Colonic mucosa (tissue), 4 donors: ENCODE data around the gene WDR90. TPM values are rescaled to one million over a fixed set of nuclear protein-coding genes. Genes with fewer than 3 reads are reported as not detected.

Experiments used
- DNase-seq: peaks from one replicate; pipeline ENCODE4 v3.0.0-alpha.2; 2020
- H3K27ac ChIP-seq: fragments of 200-600 bp; one replicate; pipeline ENCODE4 v1.8.0; 2021
- H3K27me3 ChIP-seq: fragments of 200-600 bp; one replicate; pipeline ENCODE4 v1.8.0; 2021
- H3K36me3 ChIP-seq: fragments of 200-600 bp; one replicate; pipeline ENCODE4 v1.8.0; 2021
- H3K4me1 ChIP-seq: fragments of 200-600 bp; one replicate; pipeline ENCODE4 v1.8.0; 2021; ENCODE audit warnings: mild to moderate bottlenecking
- H3K4me3 ChIP-seq: fragments of 200-600 bp; one replicate; pipeline ENCODE4 v1.8.0; 2021
- H3K9ac ChIP-seq, 2 donors: one replicate each; pipeline ENCODE4 v1.7.0; 2013; ENCODE audit warnings: control low read depth in 2 of 2, low read depth in 2 of 2, low read length in 2 of 2
- H3K9me3 ChIP-seq: fragments of 200-600 bp; one replicate; pipeline ENCODE4 v1.8.0; 2021
- CTCF ChIP-seq: fragments of 200-600 bp; IDR thresholded peaks from one replicate; pipeline ENCODE4 v1.8.0; 2022; ENCODE audit warnings: antibody characterized with exemption, mild to moderate bottlenecking
- intact Hi-C: fragments of 100-400 bp; cut with DNase I; formaldehyde crosslinking; loops from one replicate; pipeline ENCODE4 v1.14.1; 2022
- total RNA-seq, 2 donors: library from RNA; stranded (reverse); fragmentation: NEBNext Ultra II Directional in 1 of 2; extraction: Animal tissue kit (Norgen Biotek cat#: 25700) in 1 of 2; gene quantifications; one replicate each; pipeline ENCODE4 v1.2.1, GENCODE V29; 2021
- donor health status: healthy.
- donor health status: DM: no; HTN: no; CAD: no.
- donor health status: DM: no; HTN: no; CAD: no.

The WDR90 gene
- total RNA-seq, 2 donors from 2014 or later, result 25.1 to 122 TPM

GRCh38 chr16:681746-682427 is 32.7 kb downstream of the WDR90 start:
- Histone ChIP-seq H3K27me3 (no peaks in the 10 kb centered on the region), H3K9me3 (no peaks in the 10 kb centered on the region), H3K4me3 (no peak overlapping the region), H3K36me3 (peaks cover 6% of the 10 kb centered on the region), H3K4me1 (peaks cover 36% of the 10 kb centered on the region), H3K9ac (peak overlapping the region in 1 of 2 donors; percentile 85), H3K27ac (no peak overlapping the region)
- no peak for DNase-seq
- no peak for TF ChIP-seq CTCF
- intact Hi-C loops, result no loop called here

GRCh38 chr16:682493-683395 is 33.6 kb downstream of the WDR90 start:
- H3K9me3 ChIP-seq, result no peaks in the 10 kb centered on the region
- intact Hi-C loops, result no loop called here
- H3K27me3 ChIP-seq, result no peaks in the 10 kb centered on the region
- peak overlapping the region in 1 of 2 donors; percentile 78 for H3K9ac ChIP-seq
- H3K36me3 ChIP-seq, result peaks cover 6% of the 10 kb centered on the region
- TF ChIP-seq CTCF, result no peak
- no peak for DNase-seq
- no peak overlapping the region for H3K4me3 ChIP-seq
- H3K27ac ChIP-seq, result no peak overlapping the region
- peaks cover 36% of the 10 kb centered on the region for H3K4me1 ChIP-seq

GRCh38 chr16:683396-684070 is 34.4 kb downstream of the WDR90 start:
- DNase-seq, result no peak
- peak overlapping the region; percentile 60 for H3K27ac ChIP-seq
- intact Hi-C loops, result no loop called here
- peaks cover 6% of the 10 kb centered on the region for H3K36me3 ChIP-seq
- H3K27me3 ChIP-seq, result no peaks in the 10 kb centered on the region
- peaks cover 36% of the 10 kb centered on the region for H3K4me1 ChIP-seq
- peak overlapping the region; percentile 63 for H3K4me3 ChIP-seq
- no peak for TF ChIP-seq CTCF
- peak overlapping the region; percentile 78 to 90 for H3K9ac ChIP-seq
- no peaks in the 10 kb centered on the region for H3K9me3 ChIP-seq

- peak; percentile 97 for DNase-seq
- H3K9ac ChIP-seq, result peak within 1 kb of the TSS; percentile 78 to 90
Measured at GRCh38 chr16:684071-684794, 35.1 kb downstream of the WDR90 start, which contains the start of gene JMJD8. JMJD8 (minus strand) TSS chr16:684334; CDS start chr16:684319, 15 bp downstream.

More at GRCh38 chr16:684071-684794, 35.1 kb downstream of the WDR90 start, which contains the start of gene JMJD8:
- Histone ChIP-seq H3K4me1 (peaks cover 40% of the 10 kb centered on the region), H3K27me3 (no peaks in the 10 kb centered on the region), H3K36me3 (peaks cover 6% of the 10 kb centered on the region), H3K4me3 (peak within 1 kb of the TSS; percentile 63), H3K27ac (peak within 1 kb of the TSS; percentile 60), H3K9me3 (no peaks in the 10 kb centered on the region)
- no peak for TF ChIP-seq CTCF
- intact Hi-C loops, result no loop called here
